AG09319 (cell line): ENCODE results near the gene SH3BP2.

ENCODE experiments used
- DNase-seq: peaks from one replicate; pipeline ENCODE4 v3.0.0-alpha.2; 2010; ENCODE audit warnings: low read depth; ENCODE audit errors: extremely low read depth
- TF ChIP-seq, protein P1 (sequence below): IDR thresholded peaks from 2 replicates; pipeline ENCODE4 v1.5.1; 2011; ENCODE audit warnings: low read depth, mild to moderate bottlenecking, inconsistent platforms, low read length, moderate library complexity

SH3BP2 gene

DNA sequence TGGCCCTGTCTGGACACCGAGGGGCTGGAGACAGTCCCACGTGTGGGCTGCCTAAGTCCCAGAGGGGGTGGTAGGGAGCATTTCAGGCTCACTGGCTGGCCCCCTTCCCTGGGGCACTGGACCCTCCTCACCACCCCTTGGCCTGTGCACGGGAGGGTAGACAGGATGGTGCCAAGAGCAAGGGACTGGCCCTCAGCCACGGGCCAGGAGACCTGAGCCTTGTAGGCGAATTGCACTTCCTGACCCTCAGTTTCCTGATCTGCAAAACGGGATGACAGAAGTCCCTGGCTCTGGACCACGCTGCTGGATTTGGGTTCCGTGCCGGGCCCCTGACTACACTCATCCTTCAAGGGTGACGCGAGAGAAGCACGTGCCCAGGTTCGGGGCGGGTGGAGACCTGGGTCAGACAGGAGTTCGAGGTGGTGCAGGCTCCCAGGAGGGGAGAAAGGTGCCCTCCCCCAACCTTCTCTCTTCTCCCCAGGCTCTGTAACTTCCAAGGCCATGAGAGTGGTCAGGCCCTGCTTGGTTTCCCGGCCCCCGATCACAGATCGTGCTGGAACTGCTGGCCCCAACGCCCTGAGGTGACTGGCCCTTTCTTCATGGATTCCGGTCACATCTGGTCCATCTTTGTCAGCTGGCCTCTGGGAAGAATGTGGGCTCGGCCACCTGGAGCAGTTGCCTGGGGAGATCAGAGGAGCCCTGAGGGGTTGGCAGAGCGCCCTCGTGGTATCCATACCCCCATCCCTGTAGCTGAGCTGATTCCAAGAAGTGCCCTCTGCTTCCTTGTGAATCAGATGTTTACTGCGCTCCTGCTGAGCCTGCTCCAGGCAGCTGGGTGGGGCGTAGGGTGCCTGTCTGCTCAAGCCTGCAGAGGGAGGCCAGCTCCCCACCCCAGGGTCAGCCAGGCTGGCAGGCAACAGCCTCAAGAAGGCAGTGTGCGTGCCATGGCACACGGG is 3.3 kb downstream of the SH3BP2 start:
- TF ChIP-seq, protein P1, sequence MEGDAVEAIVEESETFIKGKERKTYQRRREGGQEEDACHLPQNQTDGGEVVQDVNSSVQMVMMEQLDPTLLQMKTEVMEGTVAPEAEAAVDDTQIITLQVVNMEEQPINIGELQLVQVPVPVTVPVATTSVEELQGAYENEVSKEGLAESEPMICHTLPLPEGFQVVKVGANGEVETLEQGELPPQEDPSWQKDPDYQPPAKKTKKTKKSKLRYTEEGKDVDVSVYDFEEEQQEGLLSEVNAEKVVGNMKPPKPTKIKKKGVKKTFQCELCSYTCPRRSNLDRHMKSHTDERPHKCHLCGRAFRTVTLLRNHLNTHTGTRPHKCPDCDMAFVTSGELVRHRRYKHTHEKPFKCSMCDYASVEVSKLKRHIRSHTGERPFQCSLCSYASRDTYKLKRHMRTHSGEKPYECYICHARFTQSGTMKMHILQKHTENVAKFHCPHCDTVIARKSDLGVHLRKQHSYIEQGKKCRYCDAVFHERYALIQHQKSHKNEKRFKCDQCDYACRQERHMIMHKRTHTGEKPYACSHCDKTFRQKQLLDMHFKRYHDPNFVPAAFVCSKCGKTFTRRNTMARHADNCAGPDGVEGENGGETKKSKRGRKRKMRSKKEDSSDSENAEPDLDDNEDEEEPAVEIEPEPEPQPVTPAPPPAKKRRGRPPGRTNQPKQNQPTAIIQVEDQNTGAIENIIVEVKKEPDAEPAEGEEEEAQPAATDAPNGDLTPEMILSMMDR: no peak
- DNase-seq: no peak

DNA sequence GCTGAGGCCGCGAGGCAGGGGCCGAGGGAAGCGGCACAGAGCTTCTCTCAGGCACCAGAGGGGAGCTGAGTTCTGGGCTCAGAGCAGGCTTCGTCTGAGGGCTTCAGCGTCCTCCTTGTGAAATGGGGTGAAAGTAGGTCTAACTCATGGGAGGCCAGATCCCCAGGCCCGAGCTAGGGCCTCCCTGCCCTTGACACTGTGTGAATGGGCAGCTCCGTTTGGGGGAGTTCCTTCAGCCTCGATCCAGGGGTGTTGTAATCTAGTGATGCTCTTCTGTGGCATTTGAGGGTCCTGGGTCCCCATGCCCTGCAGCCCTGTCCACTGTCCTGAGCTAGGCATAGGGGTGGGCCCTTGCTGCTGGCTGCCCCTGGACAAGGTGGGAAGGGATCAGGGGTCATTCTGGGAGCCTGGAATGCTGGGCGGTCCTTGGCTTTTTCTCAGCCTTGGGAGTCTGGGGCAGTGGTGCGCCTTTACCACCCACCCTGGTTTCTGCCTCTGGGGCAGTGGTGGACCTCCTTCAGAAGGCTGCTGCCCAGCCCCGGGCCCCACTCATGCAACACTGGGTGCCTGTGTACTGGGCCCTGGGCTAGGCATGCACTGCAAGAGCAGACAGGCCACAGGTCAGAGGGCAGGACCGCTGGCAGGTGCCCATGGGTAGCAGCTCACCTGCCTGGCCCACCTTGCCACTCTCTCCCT is 4.1 kb downstream of the SH3BP2 start:
- DNase-seq: no peak
- TF ChIP-seq, protein P1: no peak

DNA sequence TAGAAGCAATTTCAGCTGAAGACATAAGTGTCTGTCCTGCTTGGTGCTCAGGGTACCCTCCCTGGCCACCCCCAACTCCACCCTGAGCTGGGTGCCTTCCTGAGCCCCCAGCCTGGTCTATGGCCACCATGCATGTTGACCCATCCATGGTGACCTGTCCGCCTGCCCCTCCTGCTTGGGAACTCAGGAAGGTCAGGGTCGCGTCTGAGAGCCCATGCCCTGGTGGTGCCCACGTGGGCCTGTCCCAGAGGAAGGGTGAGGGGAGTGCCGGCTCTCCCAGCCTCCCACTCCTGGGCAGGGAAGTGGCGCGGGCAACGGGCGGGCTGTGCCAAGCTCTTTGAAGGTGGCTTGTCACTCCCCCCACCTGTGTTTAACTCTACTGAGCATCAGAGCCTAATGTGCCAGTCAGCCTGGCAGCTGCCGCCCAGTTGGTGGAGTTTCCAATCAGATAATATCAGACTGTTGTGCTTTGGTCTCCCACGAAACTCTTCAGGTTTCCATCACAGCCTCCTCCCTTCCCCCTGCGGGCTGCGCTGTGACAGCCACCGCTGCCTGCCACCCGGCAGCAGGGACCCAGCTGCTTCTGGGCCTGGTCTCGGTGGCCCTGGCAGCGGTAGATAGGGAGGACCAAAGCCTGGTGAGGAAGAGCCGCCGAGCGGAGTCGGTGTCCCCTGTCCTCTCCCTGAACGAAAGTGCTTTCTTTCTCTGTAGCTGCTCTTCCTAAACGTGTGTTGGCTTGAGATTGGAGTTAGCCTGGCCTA is 4.8 kb downstream of the SH3BP2 start:
- no peak for DNase-seq
- TF ChIP-seq, protein P1: no peak

GRCh38 chr4:2798399-2799223 is 5.7 kb downstream of the SH3BP2 start:
- TF ChIP-seq, protein P1: no peak
- DNase-seq: no peak

DNA sequence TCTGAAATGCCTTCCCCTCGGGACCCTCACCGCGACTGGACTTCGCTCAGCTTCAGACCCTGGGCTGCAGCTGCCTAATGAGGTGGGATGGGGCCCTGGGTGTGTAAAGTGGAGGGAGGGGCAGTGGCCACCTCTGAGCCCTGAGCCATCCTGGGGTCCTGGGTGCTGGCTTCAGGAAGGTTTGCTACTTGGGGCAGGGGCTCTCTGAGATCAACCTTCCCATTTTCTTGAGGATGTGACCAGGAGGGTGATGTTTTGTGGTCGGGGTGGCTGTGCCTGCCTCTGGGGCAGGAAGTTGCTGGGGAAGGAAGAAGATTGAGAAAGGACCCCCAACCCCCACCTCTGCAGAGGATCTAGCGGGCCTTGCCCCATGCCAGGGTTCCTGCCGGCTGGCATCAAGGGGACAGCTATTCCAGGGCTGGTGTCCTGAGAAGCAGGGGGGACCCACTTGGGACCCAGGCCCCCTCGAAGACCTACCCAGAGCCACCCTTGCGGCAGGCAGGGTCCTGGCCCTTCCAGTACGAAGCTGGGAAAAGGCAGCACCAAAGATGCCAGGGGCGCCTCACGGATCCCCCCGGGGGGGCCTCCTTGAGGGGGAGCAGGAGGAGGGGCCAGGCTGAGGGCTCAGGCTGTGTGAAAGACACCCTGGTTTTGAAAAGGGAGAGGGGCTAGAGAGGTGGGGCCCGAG is 6.5 kb downstream of the SH3BP2 start:
- TF ChIP-seq, protein P1: no peak
- DNase-seq: no peak

DNA sequence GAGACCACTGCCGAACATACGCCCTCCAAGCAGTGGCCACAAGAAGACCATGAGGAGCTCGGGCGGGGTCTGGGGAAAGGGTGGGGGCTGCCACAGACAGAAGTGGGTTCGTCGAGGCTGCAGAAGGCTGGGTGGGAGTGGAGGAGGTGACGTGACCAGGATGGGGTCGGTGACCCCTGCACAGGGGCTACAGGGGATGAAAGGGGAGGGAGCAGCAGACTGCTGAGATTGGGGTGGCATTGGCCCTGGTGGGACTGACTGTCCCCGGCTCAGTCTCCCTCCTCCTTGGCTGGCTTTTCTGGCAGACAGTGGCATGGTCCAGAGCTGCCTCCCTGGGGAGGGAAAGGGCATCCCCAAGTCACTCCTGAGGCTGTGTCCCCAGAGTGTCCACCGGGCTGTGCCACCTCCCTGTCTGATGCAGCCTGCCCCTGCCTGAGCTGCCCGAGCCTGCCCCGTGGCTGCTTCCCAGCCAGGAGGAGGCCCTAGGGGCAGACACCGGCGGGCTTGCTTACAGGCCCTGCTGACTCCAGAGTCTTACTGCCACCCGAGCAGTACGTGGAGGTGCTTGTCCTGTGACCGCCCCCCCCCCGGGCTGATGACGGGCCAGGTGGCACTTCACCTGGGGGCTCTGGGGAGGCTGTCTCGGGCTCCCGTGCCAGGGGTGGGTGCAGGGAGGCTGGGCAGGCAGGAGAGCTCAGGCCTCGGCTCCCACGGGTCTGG is 7.2 kb downstream of the SH3BP2 start:
- TF ChIP-seq, protein P1: no peak
- no peak for DNase-seq
